Astrocyte (in vitro differentiated cells and primary cell): ENCODE results near the gene BCL7B. TPM values are rescaled to one million over a fixed set of nuclear protein-coding genes. Genes with fewer than 3 reads are reported as not detected.
"Not testable (repeated sequence)": the region's sequence is repeated elsewhere in the genome, so short reads cannot be mapped to it uniquely, and the experiment has no call there.

Experiments
- DNase-seq: peaks from one replicate; pipeline ENCODE4 v3.0.0-alpha.2; 2010; ENCODE audit warnings: low read depth
- FAIRE-seq: peaks from 2 replicates; lab custom pipeline; 2011; peaks lifted over from hg19 to GRCh38; lab: Jason Lieb, UNC
- H2AFZ ChIP-seq: 2 replicates; pipeline ENCODE4 v1.6.0; 2012; ENCODE audit warnings: low read depth, low read length, inconsistent platforms
- H3K27ac ChIP-seq: 2 replicates; pipeline ENCODE4 v1.5.1; 2011; ENCODE audit warnings: low read depth, low read length, inconsistent platforms
- H3K27me3 ChIP-seq: 2 replicates; pipeline ENCODE4 v1.6.0; 2011; ENCODE audit warnings: low read length, inconsistent platforms; ENCODE audit not compliant: insufficient read depth
- H3K36me3 ChIP-seq: 2 replicates; pipeline ENCODE4 v1.5.1; 2011; ENCODE audit warnings: low read length, inconsistent platforms; ENCODE audit not compliant: insufficient read depth
- H3K4me1 ChIP-seq: 2 replicates; pipeline ENCODE4 v1.5.1; 2011; ENCODE audit warnings: low read length, inconsistent platforms; ENCODE audit not compliant: insufficient read depth
- H3K4me2 ChIP-seq: 2 replicates; pipeline ENCODE4 v1.6.0; 2012; ENCODE audit warnings: low read length, inconsistent platforms
- H3K4me3 ChIP-seq: 2 replicates; pipeline ENCODE4 v1.5.1; 2011; ENCODE audit warnings: low read depth, mild to moderate bottlenecking, low read length, inconsistent platforms; ENCODE audit not compliant: insufficient read depth
- H3K79me2 ChIP-seq: 2 replicates; pipeline ENCODE4 v1.6.0; 2012; ENCODE audit warnings: mild to moderate bottlenecking, low read length, inconsistent platforms; ENCODE audit not compliant: insufficient read depth
- H3K9ac ChIP-seq: 2 replicates; pipeline ENCODE4 v1.6.0; 2012; ENCODE audit warnings: mild to moderate bottlenecking, low read length, inconsistent platforms
- H3K9me3 ChIP-seq: 2 replicates; pipeline ENCODE4 v1.5.1; 2012; ENCODE audit warnings: low read depth, mild to moderate bottlenecking, low read length, inconsistent platforms; ENCODE audit not compliant: insufficient read depth
- H4K20me1 ChIP-seq: 2 replicates; pipeline ENCODE4 v1.6.0; 2012; ENCODE audit warnings: low read length, inconsistent platforms; ENCODE audit not compliant: insufficient read depth
- H3K27ac Mint-ChIP-seq: one replicate; pipeline ENCODE4 v1.8.0; 2021; ENCODE audit warnings: mild to moderate bottlenecking, mixed read lengths; ENCODE audit not compliant: unreplicated experiment
- H3K27me3 Mint-ChIP-seq: one replicate; pipeline ENCODE4 v1.8.0; 2021; ENCODE audit warnings: low read depth, mixed read lengths; ENCODE audit not compliant: unreplicated experiment
- H3K36me3 Mint-ChIP-seq: one replicate; pipeline ENCODE4 v1.8.0; 2021; ENCODE audit warnings: low read depth, mixed read lengths; ENCODE audit not compliant: unreplicated experiment
- H3K4me1 Mint-ChIP-seq: one replicate; pipeline ENCODE4 v1.8.0; 2021; ENCODE audit warnings: low read depth, mixed read lengths; ENCODE audit not compliant: unreplicated experiment
- H3K4me3 Mint-ChIP-seq: one replicate; pipeline ENCODE4 v1.8.0; 2021; ENCODE audit warnings: mild to moderate bottlenecking, moderate library complexity, mixed read lengths; ENCODE audit not compliant: unreplicated experiment
- H3K9me3 Mint-ChIP-seq: one replicate; pipeline ENCODE4 v1.8.0; 2021; ENCODE audit warnings: mild to moderate bottlenecking, mixed read lengths; ENCODE audit not compliant: unreplicated experiment
- EZH2 ChIP-seq: IDR thresholded peaks from 2 replicates; pipeline ENCODE4 v1.6.1; 2012; ENCODE audit warnings: mild to moderate bottlenecking, low read length, inconsistent platforms; ENCODE audit not compliant: insufficient read depth
- total RNA-seq: library from RNA; stranded (reverse); gene quantifications from 2 replicates; pipeline ENCODE4 v1.2.1, GENCODE V29; 2021
- TF ChIP-seq, protein P1 (sequence below): IDR thresholded peaks from 2 replicates; pipeline ENCODE4 v1.5.1; 2011; ENCODE audit warnings: low read depth, mild to moderate bottlenecking, inconsistent platforms, low read length, moderate library complexity; ENCODE audit not compliant: insufficient read depth

The BCL7B gene
- total RNA-seq, 1 donor from 2014 or later, result 30.1 TPM

DNA sequence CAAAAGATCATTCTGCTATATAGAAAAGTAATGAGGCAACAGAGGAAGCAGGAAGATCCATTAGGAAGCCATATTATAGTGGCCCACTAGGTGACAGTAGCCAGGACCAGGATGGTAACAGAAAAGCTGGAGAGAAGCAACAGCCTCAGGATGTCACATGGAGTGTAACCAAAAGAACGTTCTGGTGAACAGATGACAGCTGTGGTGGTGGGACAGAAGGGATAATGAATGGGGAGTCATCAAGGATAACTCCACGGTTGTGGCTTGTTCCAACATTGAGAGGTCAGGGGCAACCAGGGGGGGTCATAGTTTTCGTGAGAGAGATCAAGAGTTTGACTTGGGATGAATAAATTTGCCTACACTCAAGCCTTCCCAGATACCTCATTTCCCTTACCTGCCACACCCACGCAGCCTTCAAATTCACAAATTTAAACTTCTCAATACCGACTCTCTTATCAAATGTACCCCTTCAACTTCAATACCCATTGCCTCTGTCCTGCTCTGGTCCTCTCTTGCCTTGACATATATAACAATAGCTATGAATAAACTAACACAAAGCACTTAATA lies 11.6 kb upstream of the BCL7B start:
- no peaks in the 10 kb centered on the region for H3K27me3 Mint-ChIP-seq
- Histone ChIP-seq H3K4me1 (no peaks in the 10 kb centered on the region), H3K9me3 (no peaks in the 10 kb centered on the region), H3K27me3 (no peaks in the 10 kb centered on the region), H3K27ac (no peak overlapping the region), H2AFZ (no peak overlapping the region), H3K4me3 (no peak overlapping the region), H3K36me3 (peaks cover 42% of the 10 kb centered on the region), H3K9ac (no peak overlapping the region), H3K4me2 (no peak overlapping the region), H3K79me2 (peaks cover 14% of the 10 kb centered on the region), H4K20me1 (peaks cover 59% of the 10 kb centered on the region)
- peaks cover 27% of the 10 kb centered on the region for H3K36me3 Mint-ChIP-seq
- no peak overlapping the region for H3K27ac Mint-ChIP-seq
- DNase-seq, result no peak
- FAIRE-seq, result no peak
- TF ChIP-seq EZH2, result no peak
- TF ChIP-seq, protein P1, sequence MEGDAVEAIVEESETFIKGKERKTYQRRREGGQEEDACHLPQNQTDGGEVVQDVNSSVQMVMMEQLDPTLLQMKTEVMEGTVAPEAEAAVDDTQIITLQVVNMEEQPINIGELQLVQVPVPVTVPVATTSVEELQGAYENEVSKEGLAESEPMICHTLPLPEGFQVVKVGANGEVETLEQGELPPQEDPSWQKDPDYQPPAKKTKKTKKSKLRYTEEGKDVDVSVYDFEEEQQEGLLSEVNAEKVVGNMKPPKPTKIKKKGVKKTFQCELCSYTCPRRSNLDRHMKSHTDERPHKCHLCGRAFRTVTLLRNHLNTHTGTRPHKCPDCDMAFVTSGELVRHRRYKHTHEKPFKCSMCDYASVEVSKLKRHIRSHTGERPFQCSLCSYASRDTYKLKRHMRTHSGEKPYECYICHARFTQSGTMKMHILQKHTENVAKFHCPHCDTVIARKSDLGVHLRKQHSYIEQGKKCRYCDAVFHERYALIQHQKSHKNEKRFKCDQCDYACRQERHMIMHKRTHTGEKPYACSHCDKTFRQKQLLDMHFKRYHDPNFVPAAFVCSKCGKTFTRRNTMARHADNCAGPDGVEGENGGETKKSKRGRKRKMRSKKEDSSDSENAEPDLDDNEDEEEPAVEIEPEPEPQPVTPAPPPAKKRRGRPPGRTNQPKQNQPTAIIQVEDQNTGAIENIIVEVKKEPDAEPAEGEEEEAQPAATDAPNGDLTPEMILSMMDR, result no peak
- H3K9me3 Mint-ChIP-seq, result no peaks in the 10 kb centered on the region
- no peak overlapping the region for H3K4me3 Mint-ChIP-seq
- H3K4me1 Mint-ChIP-seq, result no peaks in the 10 kb centered on the region

DNA sequence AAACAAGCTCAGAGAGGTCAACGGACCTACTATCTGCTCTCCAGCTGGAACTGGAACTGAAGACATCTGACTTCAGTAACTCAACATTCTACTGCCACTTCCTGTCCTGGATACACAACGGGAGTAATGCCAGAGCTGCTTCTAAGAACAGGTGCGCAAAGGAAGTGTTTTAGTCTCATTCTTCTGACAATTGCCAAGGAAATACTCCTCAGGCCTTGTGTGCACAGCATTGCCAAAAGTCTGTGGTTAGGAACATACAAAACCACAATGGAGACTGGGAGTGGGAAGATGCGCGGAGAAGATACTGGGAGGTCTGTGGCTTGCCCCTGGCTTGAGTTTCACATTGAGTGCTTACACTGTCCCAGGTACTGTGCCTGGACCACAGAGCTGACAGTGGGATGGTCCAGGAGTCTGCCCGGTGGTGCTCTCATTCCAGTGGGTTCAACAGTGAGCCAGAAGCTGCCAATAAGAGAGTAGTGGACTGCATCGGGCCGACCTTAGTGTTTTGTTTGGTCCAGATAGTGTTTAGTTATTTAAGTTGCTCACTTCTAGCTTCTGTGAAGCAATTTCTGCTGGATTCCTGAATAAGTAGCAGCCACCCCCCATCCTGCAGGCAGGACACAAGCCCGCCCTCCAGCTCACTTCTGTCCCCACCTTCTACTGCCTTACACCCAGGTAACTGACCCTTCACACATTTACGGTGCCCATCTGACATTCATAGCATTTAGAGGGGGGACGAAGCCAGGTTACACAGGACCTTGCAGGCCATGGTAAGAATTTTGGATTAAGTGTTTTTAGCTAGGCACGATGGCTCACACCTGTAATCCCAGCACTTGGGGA lies 10.6 kb upstream of the BCL7B start:
- H3K27ac ChIP-seq, result no peak overlapping the region
- no peak for TF ChIP-seq EZH2
- TF ChIP-seq, protein P1, result no peak
- no peak for FAIRE-seq
- no peaks in the 10 kb centered on the region for H3K4me1 Mint-ChIP-seq
- peaks cover 32% of the 10 kb centered on the region for H3K36me3 ChIP-seq
- no peak overlapping the region for H3K4me2 ChIP-seq
- H3K36me3 Mint-ChIP-seq, result peaks cover 25% of the 10 kb centered on the region
- no peak overlapping the region for H3K4me3 ChIP-seq
- DNase-seq, result peak; percentile 63
- no peaks in the 10 kb centered on the region for H3K9me3 ChIP-seq
- peaks cover 49% of the 10 kb centered on the region for H4K20me1 ChIP-seq
- no peaks in the 10 kb centered on the region for H3K4me1 ChIP-seq
- H3K9ac ChIP-seq, result no peak overlapping the region
- no peaks in the 10 kb centered on the region for H3K9me3 Mint-ChIP-seq
- H3K4me3 Mint-ChIP-seq, result no peak overlapping the region
- no peaks in the 10 kb centered on the region for H3K27me3 ChIP-seq
- peaks cover 5% of the 10 kb centered on the region for H3K79me2 ChIP-seq
- H3K27me3 Mint-ChIP-seq, result no peaks in the 10 kb centered on the region
- no peak overlapping the region for H2AFZ ChIP-seq
- H3K27ac Mint-ChIP-seq, result no peak overlapping the region

DNA sequence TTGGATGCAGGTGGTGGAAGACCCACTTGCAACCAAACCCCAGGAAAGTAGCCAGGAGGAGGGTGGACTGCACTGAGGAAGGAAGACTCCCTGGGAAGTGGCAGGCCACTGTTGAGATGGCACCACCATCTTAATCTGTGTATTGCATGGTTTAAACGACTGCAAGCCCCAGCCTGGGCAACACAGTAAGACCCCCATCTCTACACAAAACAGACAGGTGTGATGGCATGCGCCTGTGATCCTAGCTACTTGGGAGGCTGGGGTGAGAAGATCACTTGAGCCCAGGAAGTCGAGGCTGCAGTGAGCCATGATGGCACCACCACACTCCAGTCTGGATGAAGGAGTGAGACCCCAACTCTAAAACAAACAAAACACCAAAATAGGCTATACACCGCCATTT lies 9.7 kb upstream of the BCL7B start:
- Histone ChIP-seq H2AFZ (no peak overlapping the region), H3K36me3 (peaks cover 24% of the 10 kb centered on the region), H3K4me3 (no peak overlapping the region), H3K9ac (no peak overlapping the region), H3K4me2 (no peak overlapping the region), H3K9me3 (no peaks in the 10 kb centered on the region), H3K4me1 (no peaks in the 10 kb centered on the region), H3K27me3 (no peaks in the 10 kb centered on the region), H3K79me2 (no peaks in the 10 kb centered on the region), H3K27ac (no peak overlapping the region), H4K20me1 (peaks cover 39% of the 10 kb centered on the region)
- TF ChIP-seq, protein P1, result no peak
- no peak for TF ChIP-seq EZH2
- Mint-ChIP-seq H3K9me3 (no peaks in the 10 kb centered on the region), H3K27ac (no peak overlapping the region), H3K36me3 (peaks cover 19% of the 10 kb centered on the region), H3K4me3 (no peak overlapping the region), H3K27me3 (no peaks in the 10 kb centered on the region), H3K4me1 (no peaks in the 10 kb centered on the region)
- FAIRE-seq, result no peak
- no peak for DNase-seq

DNA sequence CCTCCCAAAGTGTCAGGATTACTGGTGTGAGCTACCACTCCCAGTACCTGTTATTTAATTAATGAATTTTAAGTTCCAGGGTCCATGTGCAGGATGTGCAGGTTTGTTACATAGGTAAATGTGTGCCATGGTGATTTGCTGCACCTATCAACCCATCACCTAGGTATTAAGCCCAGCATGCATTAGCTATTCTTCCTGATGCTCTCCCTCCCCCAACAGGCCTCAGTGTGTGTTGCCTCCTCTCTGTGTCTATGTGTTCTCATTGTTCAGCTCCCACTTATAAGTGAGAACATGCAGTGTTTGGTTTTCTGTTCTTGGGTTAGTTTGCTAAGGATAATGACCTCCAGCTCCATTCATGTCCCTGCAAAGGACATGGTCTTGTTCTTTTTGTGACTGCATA lies 8.9 kb upstream of the BCL7B start:
- FAIRE-seq, H3K4me3 Mint-ChIP-seq, H2AFZ ChIP-seq, H3K4me3 ChIP-seq, H3K27me3 Mint-ChIP-seq, H3K27ac Mint-ChIP-seq, H3K4me1 ChIP-seq, H3K9me3 ChIP-seq, H3K27ac ChIP-seq, H3K27me3 ChIP-seq, H3K9ac ChIP-seq, H3K9me3 Mint-ChIP-seq, H3K4me2 ChIP-seq, DNase-seq, H3K79me2 ChIP-seq, H3K4me1 Mint-ChIP-seq: not testable (repeated sequence)
- H3K36me3 Mint-ChIP-seq, result peaks cover 16% of the 10 kb centered on the region
- peaks cover 24% of the 10 kb centered on the region for H3K36me3 ChIP-seq
- peaks cover 35% of the 10 kb centered on the region for H4K20me1 ChIP-seq
